ENCODE data around the gene CATSPERB.

DNA sequence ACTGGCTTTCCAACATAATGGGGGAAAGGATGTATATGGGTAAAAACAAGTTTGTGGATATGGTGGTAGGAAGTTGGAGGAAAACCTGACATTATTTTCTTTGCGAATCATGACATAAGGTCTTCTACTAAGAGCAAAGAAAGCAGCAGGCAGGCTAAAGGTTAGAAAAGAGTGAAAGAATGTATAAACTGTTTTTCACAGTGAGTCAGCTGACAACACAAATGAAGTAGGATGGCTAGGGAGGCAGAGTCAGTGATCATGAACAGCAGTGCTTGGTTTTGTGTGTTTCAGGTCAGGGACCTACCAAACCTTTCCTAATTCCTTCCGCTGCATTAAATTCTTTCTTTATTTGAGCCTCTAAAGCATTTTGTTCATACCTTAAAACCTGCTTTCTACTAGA is 46.3 kb upstream of the CATSPERB start:
- TF ChIP-seq POLR2AphosphoS5 (IDR thresholded peaks at IDR 0.05) = no peak
- TF ChIP-seq POLR2A (IDR thresholded peaks at IDR 0.05) = no peak
